GM10248 (cell line): ENCODE data around the gene FKBP1B.

Experiments
- CTCF ChIA-PET: fragments of 300-600 bp; sonication (Branson Sonifier 250); formaldehyde crosslinking; extraction: SDS; loops from one replicate; lab custom pipeline; 2021; ENCODE audit warnings: antibody characterized with exemption; lab: Yijun Ruan, JAX
- POLR2A ChIA-PET: fragments of 350-650 bp; sonication (Branson Sonifier 250); formaldehyde crosslinking; extraction: SDS; loops from one replicate; lab custom pipeline; 2020; ENCODE audit warnings: antibody characterized with exemption; lab: Yijun Ruan, JAX
- DNase-seq: peaks from one replicate; pipeline ENCODE4 v3.0.0; 2012; ENCODE audit errors: extremely low spot score
- TF ChIP-seq, protein P1 (sequence below): IDR thresholded peaks from 2 replicates; pipeline ENCODE4 v1.5.1; 2012; ENCODE audit warnings: mild to moderate bottlenecking, low read depth; ENCODE audit errors: extremely low read depth, missing control alignments, control extremely low read depth

FKBP1B gene

DNA sequence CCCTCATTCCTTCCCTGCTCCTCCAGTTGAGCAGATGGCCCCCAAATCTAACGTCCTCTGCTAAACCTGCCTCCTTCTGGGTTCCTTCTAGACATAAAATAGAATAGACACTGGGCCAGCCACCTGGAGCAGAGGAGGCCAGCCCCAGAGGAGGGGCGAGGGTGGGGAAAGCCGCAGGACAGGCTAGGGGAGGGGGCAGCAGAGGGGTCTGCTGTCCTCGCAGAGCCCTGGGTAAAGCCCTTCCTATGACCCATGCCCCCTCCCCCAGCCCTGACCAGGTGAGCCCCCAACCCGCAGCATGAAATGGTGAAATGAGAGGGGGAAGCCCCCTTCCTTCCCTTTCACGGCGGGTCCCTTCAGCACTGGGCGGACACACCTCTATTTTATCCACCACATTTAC is 31.8 kb upstream of the FKBP1B start:
- DNase-seq, result no peak
- CTCF ChIA-PET, result no interaction called here
- POLR2A ChIA-PET, result no interaction called here
- TF ChIP-seq, protein P1, sequence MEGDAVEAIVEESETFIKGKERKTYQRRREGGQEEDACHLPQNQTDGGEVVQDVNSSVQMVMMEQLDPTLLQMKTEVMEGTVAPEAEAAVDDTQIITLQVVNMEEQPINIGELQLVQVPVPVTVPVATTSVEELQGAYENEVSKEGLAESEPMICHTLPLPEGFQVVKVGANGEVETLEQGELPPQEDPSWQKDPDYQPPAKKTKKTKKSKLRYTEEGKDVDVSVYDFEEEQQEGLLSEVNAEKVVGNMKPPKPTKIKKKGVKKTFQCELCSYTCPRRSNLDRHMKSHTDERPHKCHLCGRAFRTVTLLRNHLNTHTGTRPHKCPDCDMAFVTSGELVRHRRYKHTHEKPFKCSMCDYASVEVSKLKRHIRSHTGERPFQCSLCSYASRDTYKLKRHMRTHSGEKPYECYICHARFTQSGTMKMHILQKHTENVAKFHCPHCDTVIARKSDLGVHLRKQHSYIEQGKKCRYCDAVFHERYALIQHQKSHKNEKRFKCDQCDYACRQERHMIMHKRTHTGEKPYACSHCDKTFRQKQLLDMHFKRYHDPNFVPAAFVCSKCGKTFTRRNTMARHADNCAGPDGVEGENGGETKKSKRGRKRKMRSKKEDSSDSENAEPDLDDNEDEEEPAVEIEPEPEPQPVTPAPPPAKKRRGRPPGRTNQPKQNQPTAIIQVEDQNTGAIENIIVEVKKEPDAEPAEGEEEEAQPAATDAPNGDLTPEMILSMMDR, result no peak

DNA sequence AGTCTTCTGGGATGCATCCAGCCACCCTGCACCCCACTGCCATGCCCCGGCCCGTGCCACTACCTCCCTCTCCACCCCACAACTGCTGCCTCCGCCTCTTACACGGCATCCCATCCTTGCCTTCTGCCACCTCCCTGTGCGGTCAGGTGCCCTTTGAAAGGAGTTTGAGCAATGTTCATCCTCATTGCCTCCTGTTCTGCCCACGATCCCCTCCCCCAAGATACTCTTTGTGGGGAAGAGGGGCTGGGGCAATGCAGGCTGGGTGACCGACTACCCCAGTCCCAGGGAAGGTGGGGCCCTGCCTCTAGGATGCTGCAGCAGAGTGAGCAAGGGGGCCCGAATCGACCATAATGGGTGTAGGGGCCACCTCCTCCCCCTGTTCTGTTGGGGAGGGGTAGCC is 31.3 kb upstream of the FKBP1B start:
- ChIA-PET CTCF (no interaction called here), POLR2A (no interaction called here)
- TF ChIP-seq, protein P1, result no peak
- DNase-seq, result no peak

DNA sequence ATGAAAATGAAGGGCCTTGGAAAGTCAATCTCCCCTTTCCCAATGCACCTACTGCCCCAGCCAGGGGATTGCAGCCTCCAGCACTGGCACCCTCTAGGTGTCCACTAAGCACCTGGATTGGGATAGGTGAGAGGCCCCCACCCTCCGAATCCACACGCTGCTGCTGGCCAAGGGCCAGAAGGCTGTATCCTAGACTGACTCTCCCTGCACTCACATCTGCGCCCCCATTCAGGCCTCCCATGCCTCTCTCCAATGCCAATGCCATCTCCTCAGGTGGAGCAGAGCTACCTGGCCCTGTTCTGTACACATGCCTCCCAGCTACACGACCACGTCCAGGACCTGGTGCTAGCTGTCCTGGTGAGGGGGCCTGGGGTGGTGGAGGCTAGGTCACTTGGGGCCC is 29.8 kb upstream of the FKBP1B start:
- no peak for DNase-seq
- ChIA-PET CTCF (interaction anchor here (1.2 kb wide), 1 partner anchor 48 kb away, joined by 3 read pairs; no protein-coding TSS in a partner anchor), POLR2A (no interaction called here)
- TF ChIP-seq, protein P1, result no peak

DNA sequence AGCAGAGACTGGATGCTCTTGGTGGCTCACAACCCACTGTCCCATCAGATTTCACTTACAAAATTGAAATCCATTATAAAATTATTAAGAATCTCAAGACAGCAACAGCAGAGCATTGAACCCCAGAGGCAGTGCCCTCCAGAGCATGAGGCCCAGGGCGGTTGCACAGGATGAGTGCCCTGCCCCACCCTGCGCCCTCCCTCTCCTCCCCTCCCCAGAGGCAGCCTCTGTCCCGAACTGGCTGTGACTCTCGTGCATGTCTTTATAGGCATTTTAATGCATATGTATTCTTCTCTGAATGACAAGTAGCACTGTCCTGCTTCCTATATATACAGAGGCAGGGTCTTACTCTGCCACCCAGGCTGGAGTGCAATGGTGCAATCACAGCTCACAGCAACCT is 29.3 kb upstream of the FKBP1B start:
- CTCF ChIA-PET, result interaction anchor here (1.2 kb wide), 1 partner anchor 48 kb away, joined by 3 read pairs; no protein-coding TSS in a partner anchor
- POLR2A ChIA-PET, result no interaction called here
- DNase-seq, result no peak
- TF ChIP-seq, protein P1, result no peak

DNA sequence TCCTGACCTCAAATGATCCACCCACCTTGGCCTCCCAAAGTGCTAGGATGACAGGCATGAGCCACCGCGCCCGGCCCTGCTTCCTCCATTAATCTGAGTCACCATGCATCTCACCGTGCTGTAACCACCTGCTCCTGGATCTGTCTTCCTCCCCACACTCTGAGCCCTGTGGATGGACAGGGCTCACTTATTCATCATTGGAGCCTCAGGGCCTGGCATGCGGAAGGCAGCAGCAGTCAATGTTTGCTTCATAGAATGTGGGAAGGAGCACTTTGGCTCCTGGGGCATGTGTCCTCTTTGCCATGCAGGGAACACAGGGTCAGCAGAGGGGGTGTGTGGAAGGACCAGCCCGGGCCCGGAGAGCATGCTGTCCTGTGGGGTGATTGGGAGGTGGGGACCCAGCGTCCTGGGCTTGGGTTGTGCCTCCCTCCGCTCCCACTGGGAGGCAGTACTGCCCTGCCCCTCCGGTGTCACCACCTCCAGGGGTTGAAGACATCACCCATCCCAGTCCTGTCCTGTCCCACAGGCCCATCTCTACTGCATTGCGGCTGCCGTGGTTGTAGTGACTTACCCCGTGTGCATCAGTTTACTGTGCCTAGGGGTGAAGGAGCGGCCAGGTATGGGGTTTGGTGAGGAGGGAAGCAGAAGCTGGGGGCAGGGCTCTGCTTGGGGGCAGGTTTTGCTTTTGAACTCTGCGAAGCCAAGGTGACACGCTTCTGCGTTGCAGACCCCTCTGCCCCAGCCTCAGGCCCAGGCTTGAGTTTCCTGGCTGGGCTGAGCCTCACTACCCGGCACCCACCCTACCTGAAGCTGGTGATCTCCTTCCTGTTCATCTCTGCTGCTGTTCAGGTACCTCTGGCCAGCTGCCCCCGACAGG is 28.2 kb upstream of the FKBP1B start:
- CTCF ChIA-PET, result interaction anchor here (0.7 to 2.5 kb wide), 2 partner anchors 12 to 64 kb away, joined by 3 to 8 read pairs; partner anchors contain the start of gene TP53I3
- TF ChIP-seq, protein P1, result peak; percentile 30
- POLR2A ChIA-PET, result no interaction called here
- no peak for DNase-seq

- CTCF ChIA-PET, result interaction anchor here (0.7 to 2.5 kb wide), 2 partner anchors 10 to 62 kb away, joined by 3 to 8 read pairs; partner anchors contain the start of gene TP53I3
- POLR2A ChIA-PET, result no interaction called here
- no peak for DNase-seq
- TF ChIP-seq, protein P1, result no peak
Measured at GRCh38 chr2:24022324-24022974, 27.1 kb upstream of the FKBP1B start.
